Choroid plexus epithelial cell (primary cell): ENCODE measurements around the gene SMIM24.
A peak's percentile ranks its signal among the peaks of the same experiment; 100 is the strongest.

Experiments used
- DNase-seq: peaks from one replicate; pipeline ENCODE4 v3.0.0-alpha.2; 2010; ENCODE audit warnings: low read depth
- H3K4me3 ChIP-seq: 2 replicates; pipeline ENCODE4 v1.5.1; 2011; ENCODE audit warnings: low read depth, mild to moderate bottlenecking, control low read depth, low read length, moderate library complexity
- CTCF ChIP-seq: conservative IDR thresholded peaks from 2 replicates; pipeline ENCODE4 v1.5.1; 2011; ENCODE audit warnings: low read depth, mild to moderate bottlenecking, control low read depth, inconsistent platforms, low read length, moderate library complexity

SMIM24 gene

DNA sequence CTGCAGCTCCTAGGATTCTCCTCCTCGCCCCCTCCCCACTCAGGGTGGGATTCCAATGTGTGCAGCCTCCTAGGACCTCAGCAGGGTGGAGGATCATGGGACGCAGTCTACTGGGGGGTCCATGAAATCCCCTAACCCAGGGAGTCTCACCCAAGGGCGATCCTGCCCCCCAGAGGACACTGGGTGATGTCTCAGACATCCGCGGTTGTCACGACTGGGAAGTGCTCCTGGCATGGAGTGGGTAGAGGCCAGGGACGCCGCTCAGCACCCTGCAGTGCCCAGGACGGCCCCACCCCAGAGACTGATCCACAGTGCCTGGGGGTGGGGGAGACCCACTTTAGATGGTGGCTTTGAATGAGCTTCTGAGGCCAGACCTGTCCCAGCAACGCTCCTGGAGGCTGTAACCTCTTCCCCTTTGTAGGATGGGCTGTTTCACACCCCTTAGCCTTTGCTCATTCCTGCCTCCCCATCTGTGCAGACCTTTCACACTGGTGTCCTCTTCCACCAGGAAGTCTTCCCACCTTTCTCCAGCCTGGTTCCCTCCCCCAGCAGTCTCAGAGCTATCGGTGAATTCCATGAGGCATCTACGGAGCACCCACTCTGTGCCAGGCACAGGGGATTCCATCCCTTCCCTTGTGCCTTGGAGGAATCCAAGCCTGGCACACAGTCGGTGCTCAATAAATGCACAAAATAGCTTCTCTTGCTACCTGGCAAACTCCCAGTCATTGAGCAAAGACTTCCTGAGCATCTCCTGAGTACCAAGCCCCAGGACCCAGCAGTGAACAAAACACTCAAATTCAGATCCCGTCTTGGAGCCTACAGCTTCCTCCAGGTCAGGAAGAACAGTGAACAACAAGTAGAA, 10.5 kb downstream of the SMIM24 start:
- no peak for DNase-seq
- peak; percentile 26 for TF ChIP-seq CTCF
- no peak overlapping the region for H3K4me3 ChIP-seq

DNA sequence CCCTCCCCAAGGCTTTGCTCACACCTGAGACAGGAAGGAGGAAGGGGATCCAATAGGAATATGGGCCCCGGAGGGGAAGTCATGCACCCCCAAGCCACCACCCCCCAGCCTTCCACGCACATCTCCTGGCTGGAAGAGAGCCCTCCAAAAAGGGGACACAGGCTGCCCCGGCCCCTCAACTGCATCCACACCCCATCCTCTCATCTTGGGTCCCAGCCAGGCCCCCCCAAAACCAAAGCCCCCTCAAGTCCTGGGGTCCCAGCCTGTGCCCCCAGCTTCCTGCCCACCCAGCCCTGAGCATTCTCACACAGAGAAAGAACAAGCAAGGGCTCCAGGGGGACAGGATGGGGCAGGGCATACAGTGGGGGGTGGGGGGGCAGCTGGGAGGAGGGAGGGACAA, 12.1 kb downstream of the SMIM24 start:
- DNase-seq: no peak
- TF ChIP-seq CTCF: no peak
- no peak overlapping the region for H3K4me3 ChIP-seq

GRCh38 chr19:3467437-3468198, 12.7 kb downstream of the SMIM24 start:
- H3K4me3 ChIP-seq: no peak overlapping the region
- no peak for DNase-seq
- no peak for TF ChIP-seq CTCF

- TF ChIP-seq CTCF: no peak
- no peak overlapping the region for H3K4me3 ChIP-seq
- no peak for DNase-seq
These were observed 13.7 kb downstream of the SMIM24 start for GRCh38 chr19:3466635-3467034.

- TF ChIP-seq CTCF: no peak
- no peak overlapping the region for H3K4me3 ChIP-seq
- DNase-seq: no peak
These were observed 14.8 kb downstream of the SMIM24 start for GRCh38 chr19:3465552-3465951.

GRCh38 chr19:3464587-3465235, 15.6 kb downstream of the SMIM24 start:
- no peak for TF ChIP-seq CTCF
- no peak for DNase-seq
- H3K4me3 ChIP-seq: no peak overlapping the region
